Keratinocyte (primary cell): ENCODE data around the gene SS18L1. TPM values are rescaled to one million over a fixed set of nuclear protein-coding genes. Genes with fewer than 3 reads are reported as not detected.

Experiments
- DNase-seq: peaks from one replicate; pipeline ENCODE4 v3.0.0-alpha.2; 2011; ENCODE audit warnings: low read depth, missing footprints, low spot score
- FAIRE-seq: peaks from 2 replicates; lab custom pipeline; 2011; peaks lifted over from hg19 to GRCh38; lab: Jason Lieb, UNC
- H2AFZ ChIP-seq: 2 replicates; pipeline ENCODE4 v1.6.0; 2012; ENCODE audit warnings: low read length, control low read depth, inconsistent platforms; ENCODE audit not compliant: control insufficient read depth
- H3K27ac ChIP-seq: 2 replicates; pipeline ENCODE4 v1.5.1; 2011; ENCODE audit warnings: low read length; ENCODE audit not compliant: control insufficient read depth, insufficient read depth
- H3K27me3 ChIP-seq: 3 replicates; pipeline ENCODE4 v1.6.0; 2011; ENCODE audit warnings: low read length; ENCODE audit not compliant: control insufficient read depth, insufficient read depth; ENCODE audit errors: extremely low read depth
- H3K36me3 ChIP-seq, 2 experiments: 2 replicates in 1 of 2; 3 replicates in 1 of 2; pipeline ENCODE4 v1.5.1; 2011; ENCODE audit warnings: low read length in 2 of 2, mild to moderate bottlenecking in 1 of 2; ENCODE audit not compliant: control insufficient read depth in 2 of 2, insufficient read depth in 2 of 2; ENCODE audit errors: extremely low read depth in 1 of 2
- H3K4me1 ChIP-seq: 3 replicates; pipeline ENCODE4 v1.5.1; 2011; ENCODE audit warnings: low read length; ENCODE audit not compliant: control insufficient read depth, insufficient read depth; ENCODE audit errors: extremely low read depth
- H3K4me2 ChIP-seq: 3 replicates; pipeline ENCODE4 v1.6.0; 2011; ENCODE audit warnings: low read depth, low read length; ENCODE audit not compliant: control insufficient read depth, insufficient read depth; ENCODE audit errors: extremely low read depth
- H3K4me3 ChIP-seq, 3 experiments: fragments of 200-600 bp in 1 of 3; sonication (generic) in 1 of 3; 2 replicates in 2 of 3; 3 replicates in 1 of 3; pipeline ENCODE4 v1.5.1; 2011 to 2016; ENCODE audit warnings: low read length in 3 of 3, mild to moderate bottlenecking in 3 of 3, control low read depth in 2 of 3, inconsistent platforms in 1 of 3, low read depth in 1 of 3, mixed read lengths in 1 of 3, mixed run types in 1 of 3, moderate library complexity in 1 of 3; ENCODE audit not compliant: control insufficient read depth in 2 of 3, insufficient read depth in 2 of 3; ENCODE audit errors: extremely low read depth in 1 of 3
- H3K79me2 ChIP-seq: 2 replicates; pipeline ENCODE4 v1.6.0; 2012; ENCODE audit warnings: low read length; ENCODE audit not compliant: control insufficient read depth, insufficient read depth
- H3K9ac ChIP-seq: 3 replicates; pipeline ENCODE4 v1.6.0; 2011; ENCODE audit warnings: low read length; ENCODE audit not compliant: control insufficient read depth, insufficient read depth; ENCODE audit errors: extremely low read depth
- H3K9me1 ChIP-seq: 3 replicates; pipeline ENCODE4 v1.6.0; 2011; ENCODE audit warnings: low read length; ENCODE audit not compliant: control insufficient read depth, insufficient read depth; ENCODE audit errors: extremely low read depth
- H3K9me3 ChIP-seq: 2 replicates; pipeline ENCODE4 v1.5.1; 2012; ENCODE audit warnings: low read depth, low read length; ENCODE audit not compliant: control insufficient read depth
- H4K20me1 ChIP-seq: 3 replicates; pipeline ENCODE4 v1.6.0; 2011; ENCODE audit warnings: low read length; ENCODE audit not compliant: control insufficient read depth, insufficient read depth; ENCODE audit errors: extremely low read depth
- EZH2 ChIP-seq: IDR thresholded peaks from one replicate; pipeline ENCODE4 v1.6.1; 2012; ENCODE audit warnings: inconsistent platforms, mild to moderate bottlenecking, low read length, moderate library complexity
- dilution Hi-C: fragments of 300-500 bp; cut with MboI; formaldehyde crosslinking; loops from one replicate; pipeline ENCODE4 v1.7.0; 2020; ENCODE audit warnings: low sequenced_read_pairs; ENCODE audit not compliant: extremely low pct_ligation_motif_present
- polyA plus RNA-seq, 5 experiments: library from polyadenylated mRNA; depleted of rRNA in 3 of 5; stranded (reverse) in 3 of 5; stranded (forward) in 1 of 5; unstranded in 1 of 5; fragments of >200 nt; gene quantifications; 1 replicate in 1 of 5; 2 replicates in 3 of 5; 3 replicates in 1 of 5; pipeline versions ENCODE4 v1.2.1 to v1.2.3, GENCODE V29; 2011 to 2012; ENCODE audit warnings: missing spikeins in 2 of 5, low read depth in 1 of 5, low replicate concordance in 1 of 5
- TF ChIP-seq, protein P1 (sequence below), 3 experiments: IDR thresholded peaks in 1 of 3; conservative IDR thresholded peaks in 1 of 3; optimal IDR thresholded peaks in 1 of 3; 2 replicates in 2 of 3; 3 replicates in 1 of 3; pipeline versions ENCODE3 to v1.5.1; 2011; ENCODE audit warnings: low read length in 3 of 3, mild to moderate bottlenecking in 3 of 3, moderate library complexity in 2 of 3, control low read depth in 1 of 3, inconsistent platforms in 1 of 3; ENCODE audit not compliant: insufficient read depth in 2 of 3; ENCODE audit errors: extremely low read depth in 1 of 3

The SS18L1 gene
- polyA plus RNA-seq, 1 donor (not counting 4 experiments of a cell fraction or from before 2014, with no cell fraction given): 9.4 TPM

GRCh38 chr20:62149532-62150309 is 6.2 kb downstream of the SS18L1 start:
- peak; percentile 58 for DNase-seq
- Histone ChIP-seq H3K79me2 (peaks cover 80% of the 10 kb centered on the region), H3K27ac (peak overlapping the region; percentile 10), H2AFZ (no peak overlapping the region), H4K20me1 (peaks cover 59% of the 10 kb centered on the region), H3K9me3 (no peaks in the 10 kb centered on the region), H3K9ac (peak overlapping the region; percentile 5), H3K27me3 (no peaks in the 10 kb centered on the region), H3K36me3 (peaks cover 10% of the 10 kb centered on the region in 2 experiments), H3K9me1 (peaks cover 22% of the 10 kb centered on the region), H3K4me3 (peak overlapping the region in 1 of 3 experiments; percentile 14), H3K4me2 (peak overlapping the region; percentile 49), H3K4me1 (peaks cover 31% of the 10 kb centered on the region)
- TF ChIP-seq, protein P1, sequence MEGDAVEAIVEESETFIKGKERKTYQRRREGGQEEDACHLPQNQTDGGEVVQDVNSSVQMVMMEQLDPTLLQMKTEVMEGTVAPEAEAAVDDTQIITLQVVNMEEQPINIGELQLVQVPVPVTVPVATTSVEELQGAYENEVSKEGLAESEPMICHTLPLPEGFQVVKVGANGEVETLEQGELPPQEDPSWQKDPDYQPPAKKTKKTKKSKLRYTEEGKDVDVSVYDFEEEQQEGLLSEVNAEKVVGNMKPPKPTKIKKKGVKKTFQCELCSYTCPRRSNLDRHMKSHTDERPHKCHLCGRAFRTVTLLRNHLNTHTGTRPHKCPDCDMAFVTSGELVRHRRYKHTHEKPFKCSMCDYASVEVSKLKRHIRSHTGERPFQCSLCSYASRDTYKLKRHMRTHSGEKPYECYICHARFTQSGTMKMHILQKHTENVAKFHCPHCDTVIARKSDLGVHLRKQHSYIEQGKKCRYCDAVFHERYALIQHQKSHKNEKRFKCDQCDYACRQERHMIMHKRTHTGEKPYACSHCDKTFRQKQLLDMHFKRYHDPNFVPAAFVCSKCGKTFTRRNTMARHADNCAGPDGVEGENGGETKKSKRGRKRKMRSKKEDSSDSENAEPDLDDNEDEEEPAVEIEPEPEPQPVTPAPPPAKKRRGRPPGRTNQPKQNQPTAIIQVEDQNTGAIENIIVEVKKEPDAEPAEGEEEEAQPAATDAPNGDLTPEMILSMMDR (optimal IDR thresholded peaks at IDR 0.05 in 1 of 3, IDR thresholded peaks at IDR 0.05 in 1 of 3, conservative IDR thresholded peaks at IDR 0.05 in 1 of 3; ENCODE audit: extremely low read depth in 1 of 3, insufficient read depth in 2 of 3, low read length in 3 of 3): no peak
- TF ChIP-seq EZH2: no peak
- dilution Hi-C loops: no loop called here
- FAIRE-seq: peak; percentile 87

- no peak for TF ChIP-seq EZH2
- TF ChIP-seq, protein P1 (optimal IDR thresholded peaks at IDR 0.05 in 1 of 3, IDR thresholded peaks at IDR 0.05 in 1 of 3, conservative IDR thresholded peaks at IDR 0.05 in 1 of 3; ENCODE audit: extremely low read depth in 1 of 3, insufficient read depth in 2 of 3, low read length in 3 of 3): no peak
- peak overlapping the region; percentile 49 for H3K4me2 ChIP-seq
- H2AFZ ChIP-seq: no peak overlapping the region
- dilution Hi-C loops: no loop called here
- H3K27ac ChIP-seq: no peak overlapping the region
- peaks cover 10 to 11% of the 10 kb centered on the region in 2 experiments for H3K36me3 ChIP-seq
- H3K27me3 ChIP-seq: no peaks in the 10 kb centered on the region
- no peak for DNase-seq
- no peak overlapping the region for H3K4me3 ChIP-seq
- no peak for FAIRE-seq
- no peaks in the 10 kb centered on the region for H3K9me3 ChIP-seq
- H3K9ac ChIP-seq: peak overlapping the region; percentile 5
- peaks cover 75% of the 10 kb centered on the region for H3K79me2 ChIP-seq
- H3K4me1 ChIP-seq: peaks cover 27% of the 10 kb centered on the region
- H4K20me1 ChIP-seq: peaks cover 56% of the 10 kb centered on the region
- peaks cover 22% of the 10 kb centered on the region for H3K9me1 ChIP-seq
These were observed 6.7 kb downstream of the SS18L1 start for GRCh38 chr20:62150310-62150575.
